HG03558 (cell line): ENCODE results near the gene HNRNPAB.
A peak's percentile ranks its signal among the peaks of the same experiment; 100 is the strongest.

Source experiments
- ATAC-seq: cut with Tn5 transposase; IDR thresholded peaks from one replicate; pipeline ENCODE4 v1.9.1; 2021; ENCODE audit warnings: moderate number of reproducible peaks; ENCODE audit not compliant: unreplicated experiment; ENCODE audit errors: extremely low read depth

The HNRNPAB gene

DNA sequence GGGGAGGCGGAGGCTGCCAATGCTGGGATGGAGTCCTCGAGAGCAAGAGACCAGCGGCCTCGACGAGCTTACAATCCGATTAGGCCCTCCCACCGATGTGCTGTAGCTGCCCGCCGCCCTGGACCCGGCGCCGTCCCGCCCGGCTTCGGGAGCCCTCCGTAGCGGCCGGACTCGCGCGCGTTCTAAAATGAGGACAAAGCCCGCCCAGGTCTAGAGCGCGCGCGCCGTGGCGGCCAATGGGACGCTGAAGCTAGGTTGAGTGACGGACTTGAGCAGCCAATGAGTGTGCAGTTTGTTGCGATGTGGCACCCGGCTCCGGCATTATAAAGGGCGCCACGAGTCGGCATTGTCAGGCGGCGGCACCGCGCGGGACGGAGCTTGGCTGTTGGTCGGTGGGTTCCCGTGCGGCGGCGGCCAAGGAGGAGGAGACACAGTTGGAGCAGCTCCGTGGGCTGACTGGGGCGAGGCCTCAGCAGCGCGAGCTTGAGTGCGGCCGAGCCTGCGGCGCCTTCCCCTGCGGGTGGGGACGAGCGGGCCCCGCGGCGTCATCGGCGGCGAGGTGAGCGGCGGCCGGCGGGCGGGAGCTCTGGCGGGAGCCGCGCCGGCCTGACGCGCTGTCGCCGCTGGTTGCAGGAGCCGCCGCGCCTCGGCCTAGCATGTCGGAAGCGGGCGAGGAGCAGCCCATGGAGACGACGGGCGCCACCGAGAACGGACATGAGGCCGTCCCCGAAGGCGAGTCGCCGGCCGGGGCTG, at the start of gene HNRNPAB:
Gene HNRNPAB (plus strand): TSS at position 352 of the 753 bp plus-strand sequence. CDS start 305 bp downstream, at position 657.
- peak; percentile 74 for ATAC-seq

DNA sequence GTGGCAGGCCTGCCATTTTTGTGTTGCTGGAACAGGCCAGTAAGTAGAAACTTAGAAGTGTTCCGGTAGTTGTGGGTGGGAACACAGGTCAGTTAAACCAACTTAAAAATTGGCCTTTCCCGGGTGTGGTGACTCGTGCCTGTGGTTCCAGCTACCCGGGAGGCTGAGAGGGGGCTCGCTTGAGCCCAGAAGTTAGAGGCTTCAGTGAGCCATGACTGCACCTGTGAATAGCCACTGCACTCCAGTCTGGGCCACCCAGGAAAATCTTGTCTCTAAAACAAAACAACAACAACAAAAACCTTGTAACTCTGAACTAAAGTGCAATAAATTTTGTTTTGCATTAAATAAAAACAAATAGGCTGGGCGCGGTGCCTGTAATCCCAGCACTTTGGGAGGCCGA, 49.3 kb upstream of the HNRNPAB start:
- no peak for ATAC-seq

DNA sequence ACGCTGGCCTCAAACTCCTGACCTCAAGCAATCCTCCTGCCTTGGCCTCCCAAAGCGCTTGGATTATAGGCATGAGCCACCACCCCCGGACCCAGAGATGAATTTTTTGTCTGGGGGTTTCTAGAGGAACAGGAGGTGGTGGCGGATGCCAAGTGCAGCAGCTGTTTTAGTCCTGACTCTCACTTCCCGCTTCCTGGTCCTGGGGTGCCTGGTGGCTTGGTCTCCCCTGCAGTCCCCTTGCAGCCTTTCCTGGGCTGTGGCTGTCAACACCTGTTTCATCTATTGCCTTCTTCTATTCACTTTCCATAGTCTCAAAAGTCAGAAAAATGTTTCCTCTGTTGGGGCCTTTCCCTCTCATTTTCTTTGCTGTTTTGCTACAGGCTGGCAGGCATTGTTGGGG, 44.2 kb upstream of the HNRNPAB start:
- no peak for ATAC-seq

DNA sequence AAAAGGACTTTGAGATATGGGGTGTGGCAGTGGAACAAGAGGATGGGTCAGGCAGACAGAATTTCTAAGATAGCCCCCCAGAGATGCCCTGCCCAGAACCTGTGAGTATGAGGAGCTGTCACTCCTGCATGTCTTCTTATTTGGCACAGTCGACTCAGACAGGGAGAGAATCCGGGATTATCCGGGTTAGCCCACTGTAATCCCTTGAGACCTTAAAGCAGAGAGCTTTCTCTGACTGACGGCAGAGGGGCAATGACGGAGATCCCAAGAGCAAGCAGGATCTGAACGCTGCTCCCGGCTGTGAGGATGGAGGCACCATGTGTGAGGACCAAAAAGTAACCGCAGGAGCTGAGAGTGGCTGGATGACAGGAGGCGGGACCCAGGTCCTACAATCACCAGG, 41.9 kb upstream of the HNRNPAB start:
- ATAC-seq, result no peak

DNA sequence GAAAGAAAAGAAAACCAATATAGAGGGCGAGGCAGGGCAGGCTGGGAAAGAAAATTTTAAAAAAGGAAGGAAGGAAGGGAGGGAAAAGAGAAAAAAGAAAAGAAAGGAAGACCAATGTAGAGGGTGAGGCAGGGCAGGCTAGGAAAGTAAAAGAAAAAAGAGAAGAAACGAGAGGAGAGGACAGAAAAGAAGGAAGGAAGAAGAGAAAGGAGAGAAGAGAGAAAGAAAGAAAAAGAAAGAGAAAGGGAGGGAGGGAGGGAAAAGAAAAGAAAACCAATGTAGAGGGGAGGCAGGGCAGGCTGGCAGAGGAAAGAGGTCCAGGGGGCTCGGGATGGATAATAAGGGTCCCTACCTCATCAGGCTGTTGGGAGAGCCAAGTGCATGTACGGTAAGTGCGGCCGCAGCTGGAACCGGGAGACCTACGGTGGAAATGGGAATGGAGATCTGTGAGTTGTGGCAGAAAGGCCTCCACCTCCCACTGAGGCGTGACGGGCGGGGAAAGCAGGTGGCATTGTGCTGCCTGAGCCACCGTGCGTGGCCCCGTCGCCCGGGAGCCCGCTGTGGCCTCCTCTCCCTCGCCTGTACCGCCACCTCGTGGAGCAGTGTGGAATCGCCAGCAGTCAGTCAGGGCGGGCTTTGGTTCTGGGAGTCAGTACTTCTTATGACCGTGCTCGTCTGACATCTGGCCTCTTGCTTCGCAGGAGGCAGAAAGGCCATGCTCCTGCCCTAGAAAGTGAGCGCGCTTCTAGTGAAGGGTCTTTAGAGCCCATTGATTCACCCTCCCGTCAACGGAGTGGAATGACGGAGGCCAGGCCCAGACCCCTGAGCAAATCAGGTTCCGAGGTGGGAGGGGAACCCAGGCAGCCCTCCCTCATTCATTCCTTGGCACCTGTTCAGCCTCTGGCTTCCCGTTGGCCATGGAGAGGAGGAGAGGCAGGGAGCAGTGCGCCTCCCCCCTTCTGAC, 40.3 kb upstream of the HNRNPAB start:
- ATAC-seq, result no peak

DNA sequence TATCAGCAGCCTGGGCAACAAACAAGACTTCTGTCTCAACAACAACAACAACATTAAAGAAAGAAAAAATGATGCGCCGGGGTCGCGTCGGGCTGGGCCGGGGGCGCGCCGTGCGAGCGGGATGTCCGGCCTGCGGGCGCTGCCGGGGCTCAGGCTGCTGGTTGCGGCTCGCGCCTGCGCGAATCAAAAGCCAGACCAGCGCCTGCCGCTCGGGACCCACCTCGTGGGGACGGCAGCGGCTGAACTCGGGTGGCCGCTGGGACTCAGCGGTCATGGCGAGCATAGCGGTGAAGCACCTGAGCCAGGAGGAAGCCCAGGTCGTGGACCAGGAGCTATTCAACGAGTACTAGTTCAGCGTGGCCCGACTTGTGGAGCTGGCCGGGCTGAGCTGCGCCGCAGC, 38.8 kb upstream of the HNRNPAB start:
- ATAC-seq, result no peak

DNA sequence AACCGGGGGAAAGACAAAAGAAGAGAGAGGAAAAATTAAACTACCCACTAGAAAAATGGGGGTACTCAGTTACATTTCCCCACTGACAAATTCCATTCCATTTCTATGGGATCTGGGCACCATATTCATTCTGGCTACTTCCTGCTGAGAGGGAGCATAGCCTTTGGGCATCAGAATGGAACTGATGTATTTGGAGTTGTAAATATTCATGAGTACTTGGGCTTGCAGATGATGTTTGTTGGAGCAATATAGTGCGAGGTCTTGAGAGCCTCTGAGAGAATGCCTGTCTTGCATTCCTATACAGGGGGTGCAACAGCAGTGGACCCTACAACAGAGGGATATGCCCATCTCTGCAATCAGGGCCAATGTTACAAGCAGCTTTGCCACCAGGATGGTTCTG, 33.9 kb upstream of the HNRNPAB start:
- no peak for ATAC-seq

DNA sequence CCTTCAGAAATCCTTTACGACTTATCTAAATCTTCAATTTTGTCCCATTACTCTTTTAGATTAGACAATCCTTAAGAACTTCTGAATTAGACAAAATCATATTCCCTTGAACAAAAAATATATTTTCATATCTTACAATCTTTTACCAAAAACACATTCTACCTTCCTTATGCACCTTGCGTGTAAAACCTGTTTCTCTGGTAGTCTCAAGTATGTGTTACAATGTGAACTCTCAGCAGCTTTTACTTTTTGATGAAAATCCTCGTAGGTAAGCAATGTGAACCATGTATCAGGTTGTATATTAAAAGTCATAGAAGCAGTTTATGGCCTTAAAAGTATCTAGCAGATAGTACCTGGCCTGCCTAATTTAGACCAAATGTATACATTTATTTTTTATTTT, 29.9 kb upstream of the HNRNPAB start:
- ATAC-seq, result no peak

DNA sequence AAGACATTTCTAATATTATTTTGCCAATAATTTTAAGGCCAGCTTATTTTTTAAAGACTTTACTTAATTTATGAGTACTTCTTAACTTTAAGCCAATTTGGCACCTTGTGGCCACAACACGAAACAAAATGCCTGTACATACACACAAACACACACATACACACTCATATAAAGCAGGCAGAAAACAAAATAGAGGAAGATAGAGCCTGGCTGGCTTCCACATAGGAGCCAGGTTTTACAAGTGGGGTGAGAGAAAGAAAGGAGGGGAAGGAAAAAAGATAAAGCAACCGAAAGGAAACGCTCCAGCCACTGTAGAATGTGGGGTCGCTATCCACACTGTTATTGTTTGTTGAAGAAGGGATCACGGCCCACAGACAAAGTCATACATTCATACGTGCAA, 27.5 kb upstream of the HNRNPAB start:
- ATAC-seq, result no peak

DNA sequence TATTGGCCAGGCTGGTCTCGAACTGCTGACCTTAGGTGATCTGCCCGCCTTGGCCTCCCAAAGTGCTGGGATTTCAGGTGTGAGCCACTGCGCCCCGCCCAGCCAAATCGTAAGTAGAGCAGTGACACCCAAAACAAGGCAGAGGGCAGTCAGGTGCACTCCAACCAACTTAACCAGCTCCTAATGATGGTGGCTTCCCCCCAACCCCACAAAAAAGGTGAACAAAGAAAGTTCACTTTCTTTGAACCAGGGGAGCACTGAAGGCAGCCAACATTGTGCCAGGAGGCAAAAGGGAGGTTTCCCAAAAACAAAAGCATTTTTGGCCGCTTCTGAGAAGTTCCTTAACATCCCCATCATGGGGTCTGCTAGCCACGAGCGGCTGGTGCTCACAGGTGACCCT, 26.8 kb upstream of the HNRNPAB start:
- no peak for ATAC-seq

DNA sequence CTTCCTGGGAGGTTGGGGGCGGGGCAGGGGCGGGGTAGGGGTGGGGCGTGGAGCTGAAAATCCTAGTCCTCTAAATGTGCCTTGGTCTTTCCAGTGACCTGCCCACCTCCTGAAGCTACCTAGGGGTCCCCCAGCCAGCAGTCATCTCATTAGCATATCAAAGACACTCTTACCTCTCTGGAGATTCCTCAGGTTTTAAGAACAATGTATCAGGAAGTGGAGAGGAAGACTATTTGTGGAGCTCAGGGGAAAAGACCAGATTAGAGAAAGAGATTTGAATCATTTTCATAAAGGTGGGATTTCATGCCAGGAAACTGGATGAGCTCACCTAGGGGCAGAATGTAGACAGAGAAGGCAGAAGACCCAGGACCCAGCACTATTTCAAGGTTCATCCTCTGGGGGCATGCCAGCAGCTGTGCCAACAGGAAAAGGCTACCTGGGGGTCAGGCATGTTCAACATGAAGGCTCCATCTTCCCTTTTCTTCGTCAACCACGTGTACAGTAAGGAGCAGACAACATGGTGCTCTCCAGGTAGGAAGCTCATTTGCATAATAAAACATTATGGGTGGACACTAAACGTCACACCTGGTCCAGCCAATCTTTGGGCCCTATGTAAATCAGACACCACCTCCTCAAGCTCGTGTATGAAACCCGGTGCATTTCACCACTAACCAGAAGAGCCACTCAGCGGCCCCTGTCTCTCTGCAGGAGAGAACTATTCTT, 24.0 kb upstream of the HNRNPAB start:
- ATAC-seq, result no peak

DNA sequence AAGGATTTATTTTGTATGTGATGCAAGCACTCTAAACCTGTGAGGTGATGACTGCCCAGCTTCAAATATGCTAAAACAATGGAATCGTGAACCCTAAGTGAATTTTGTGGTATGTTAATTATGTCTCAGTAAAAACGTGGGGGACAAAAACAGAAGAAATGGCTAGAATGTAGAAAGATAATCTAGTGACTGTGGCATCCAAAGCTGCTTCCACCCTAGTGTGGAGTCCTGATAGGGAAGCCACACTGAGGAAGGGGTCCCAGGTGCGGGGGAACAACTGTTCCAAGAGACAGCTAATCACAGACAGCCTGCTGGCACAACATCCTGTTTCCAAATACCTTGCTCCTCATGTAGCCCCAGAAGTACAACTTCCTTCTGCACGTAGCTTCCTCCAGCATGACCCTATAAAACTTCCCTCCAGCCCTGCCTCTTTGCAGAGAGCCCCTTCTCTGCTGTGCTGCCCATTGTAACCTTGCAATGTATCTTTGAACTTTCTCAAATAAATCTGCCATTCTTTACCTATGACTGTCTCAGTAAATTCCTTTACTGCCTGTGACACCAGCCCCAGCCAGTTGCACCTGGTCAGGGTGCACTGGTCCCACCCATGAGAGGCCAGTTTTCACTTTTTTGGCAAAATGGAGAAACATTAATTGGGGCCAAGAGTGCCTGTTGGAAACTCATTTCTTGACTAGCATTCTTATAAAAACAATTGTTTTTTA, 22.0 kb upstream of the HNRNPAB start:
- no peak for ATAC-seq

DNA sequence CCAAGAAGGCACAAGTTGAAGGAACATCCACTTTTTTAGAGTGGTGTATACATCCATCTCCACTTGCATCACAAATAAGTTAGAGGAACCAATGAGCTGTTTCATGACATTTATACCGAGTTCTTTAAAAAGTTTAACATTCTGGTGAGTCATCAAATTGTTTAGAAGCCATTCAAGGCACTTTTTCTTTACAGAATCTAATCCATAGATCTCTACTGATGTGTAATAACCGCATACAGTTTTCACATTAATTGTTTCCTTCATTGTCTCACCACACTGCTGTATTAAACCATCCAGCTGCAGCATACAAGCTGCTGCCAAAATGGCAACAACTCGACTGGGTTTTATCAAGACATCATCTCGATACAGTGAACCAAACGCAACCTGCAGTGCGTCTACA, 17.9 kb upstream of the HNRNPAB start:
- ATAC-seq, result no peak

DNA sequence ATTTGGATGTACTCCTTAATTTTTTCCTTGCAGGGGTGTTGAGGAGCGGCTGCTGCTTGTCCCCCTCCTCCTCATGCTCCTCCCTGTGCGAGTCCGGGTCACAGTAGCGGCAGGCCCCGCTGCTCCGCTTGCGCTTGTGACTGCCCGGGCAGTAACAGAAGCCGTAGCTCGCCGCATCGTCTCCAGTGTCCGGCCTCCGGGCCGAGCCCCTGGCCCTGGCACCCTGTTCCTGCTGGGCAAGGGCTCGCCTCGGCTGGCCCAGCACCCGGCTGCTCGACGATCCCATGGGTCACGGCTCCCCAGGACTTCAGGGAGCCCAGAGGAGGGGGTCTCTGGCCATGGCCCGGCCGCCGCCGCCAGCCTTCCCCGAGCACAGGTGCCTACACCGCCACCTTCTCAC, 17.3 kb upstream of the HNRNPAB start, which contains the start of gene GMCL2:
Gene GMCL2 (minus strand): TSS at position 358 of the 400 bp plus-strand sequence. CDS start 72 bp downstream, at position 286.
- ATAC-seq, result no peak

DNA sequence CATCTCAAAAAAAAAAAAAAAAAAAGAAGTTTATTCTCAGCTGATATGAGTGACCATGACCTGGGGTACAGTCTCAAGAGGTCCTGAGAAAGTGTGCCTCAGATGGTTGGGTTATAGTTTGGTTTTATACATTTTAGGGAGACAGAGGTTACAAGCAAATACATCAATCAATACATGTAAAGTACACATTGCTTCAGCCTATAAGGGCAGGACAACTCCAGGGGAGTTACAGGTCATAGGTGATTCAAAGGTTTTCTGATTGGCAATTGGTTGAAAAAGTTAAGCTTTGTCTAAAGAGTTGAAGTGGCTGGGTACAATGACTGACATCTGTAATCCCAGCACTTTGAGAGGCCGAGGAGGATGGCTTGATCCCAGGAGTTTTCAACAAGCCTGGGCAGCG, 14.9 kb upstream of the HNRNPAB start:
- no peak for ATAC-seq

DNA sequence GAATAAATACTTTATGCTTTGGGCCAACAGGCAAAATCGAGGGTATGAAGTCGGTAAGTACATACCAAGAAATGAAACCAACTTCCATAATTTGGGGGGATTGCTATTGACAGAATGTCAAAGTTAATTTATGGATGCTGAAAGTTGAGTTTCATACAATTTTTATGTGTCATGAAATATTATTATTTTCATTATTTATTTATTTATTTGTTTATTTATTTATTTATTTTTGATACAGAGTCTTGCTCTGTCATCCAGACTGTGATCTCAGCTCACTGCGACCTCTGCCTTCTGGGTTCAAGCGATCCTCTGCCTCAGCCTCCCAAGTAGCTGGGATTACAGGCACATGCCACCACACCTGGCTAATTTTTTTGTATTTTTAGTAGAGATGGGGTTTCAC, 12.7 kb upstream of the HNRNPAB start:
- no peak for ATAC-seq

DNA sequence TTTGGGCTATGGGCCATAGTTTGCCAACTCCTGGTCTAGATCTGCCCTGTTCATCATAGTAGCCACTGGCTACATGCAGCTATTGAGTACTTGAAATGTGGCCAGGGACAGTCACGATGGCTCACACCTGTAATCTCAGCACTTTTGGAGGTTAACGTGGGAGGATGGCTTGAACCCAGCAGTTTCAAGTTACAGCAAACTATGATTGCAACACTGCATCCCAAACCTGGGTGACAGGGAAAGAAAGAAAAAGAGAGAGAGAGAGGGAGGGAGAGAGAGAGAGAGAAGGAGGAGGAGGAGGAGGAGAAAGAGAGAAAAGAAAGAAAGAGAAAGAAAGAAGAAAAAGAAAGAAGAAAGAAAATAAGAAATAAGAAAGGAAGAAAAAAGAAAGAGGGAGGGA, 12.1 kb upstream of the HNRNPAB start:
- ATAC-seq, result no peak

DNA sequence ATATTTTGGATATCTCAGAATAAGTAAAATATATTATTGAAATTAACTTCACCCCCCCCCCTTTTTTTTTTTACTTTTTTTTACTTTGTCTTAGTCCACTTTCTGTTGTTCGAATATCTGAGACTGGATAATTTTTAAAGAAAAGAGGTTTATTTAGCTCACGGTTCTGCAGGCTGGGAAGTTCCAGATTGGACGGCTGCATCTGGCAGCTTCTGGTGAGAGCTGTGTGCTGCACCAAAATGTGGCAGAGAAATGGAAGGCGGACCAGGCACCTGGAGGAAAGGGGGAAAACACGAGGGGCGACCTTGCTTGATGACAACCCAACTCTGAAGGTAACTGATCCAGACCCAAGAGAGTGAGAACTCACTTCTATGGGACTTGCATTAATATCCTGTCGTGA, 11.5 kb upstream of the HNRNPAB start:
- ATAC-seq, result no peak

DNA sequence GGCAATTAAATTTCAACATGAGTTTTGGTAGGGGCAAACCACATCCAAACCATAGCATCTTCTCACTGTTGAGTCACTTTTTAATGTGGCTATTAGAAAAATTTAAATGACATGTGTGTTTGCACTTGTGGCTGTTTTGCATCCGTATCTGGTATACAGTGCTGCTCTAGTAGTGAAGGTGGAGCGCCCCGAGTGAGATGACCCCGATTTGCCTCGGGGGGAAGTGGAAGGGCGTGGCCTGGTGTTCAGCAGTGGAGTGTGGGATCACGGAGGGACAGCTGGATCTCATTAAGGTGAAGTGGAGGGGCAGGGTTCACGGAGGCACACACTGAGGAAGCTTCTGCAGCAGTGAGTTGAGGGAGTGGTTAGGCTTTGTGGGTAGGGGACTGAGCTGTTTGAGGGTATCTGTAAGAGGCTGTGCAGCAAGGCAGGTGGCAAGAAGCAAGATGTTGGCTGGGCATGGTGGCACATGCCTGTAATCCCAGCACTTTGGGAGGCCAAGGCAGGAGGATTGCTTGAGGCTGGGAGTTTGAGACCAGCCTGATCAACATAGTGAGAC, 11.0 kb upstream of the HNRNPAB start:
- no peak for ATAC-seq

DNA sequence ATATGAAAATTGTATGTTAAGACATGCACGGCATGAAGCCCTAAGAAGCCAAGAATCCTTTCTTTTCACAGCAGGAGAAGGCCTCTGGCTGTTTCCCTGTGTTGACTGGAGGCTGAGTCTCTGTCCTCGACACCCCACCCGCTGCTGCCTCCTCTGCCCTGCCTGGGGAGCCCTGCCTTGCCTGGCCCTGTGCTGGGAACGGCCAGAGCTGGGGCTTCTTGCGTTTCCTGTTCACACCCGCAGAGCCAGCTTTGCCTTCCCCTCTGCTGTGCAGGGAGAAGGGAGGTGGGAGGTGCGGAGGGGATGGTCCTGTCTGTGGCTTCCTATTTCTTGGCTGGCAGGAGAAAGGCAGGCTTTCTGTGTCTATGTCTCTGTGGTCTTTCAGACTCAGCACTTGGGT, 10.3 kb upstream of the HNRNPAB start:
- ATAC-seq, result no peak
